Measurements from ENCODE around the gene TTR.

The TTR gene

GRCh38 chr18:31591628-31592027, at the start of gene TTR:
TTR (plus strand) TSS chr18:31591877; CDS start chr18:31591903, 26 bp downstream.
- Histone ChIP-seq H3K36me3 (ENCODE audit: insufficient read depth) (no peaks in the 10 kb centered on the region), H2AFZ (ENCODE audit: low read depth) (no peak within 1 kb of the TSS), H3K4me3 (IDR thresholded peaks at IDR 0.05; ENCODE audit: insufficient read depth, low read depth, low read length) (no peak within 1 kb of the TSS), H3K27me3 (ENCODE audit: insufficient read depth, low read depth) (no peaks in the 10 kb centered on the region), H3K4me2 (no peak within 1 kb of the TSS), H3K27ac (no peak within 1 kb of the TSS), H3K79me2 (ENCODE audit: insufficient read depth, low read depth) (no peaks in the 10 kb centered on the region), H3K9ac (no peak within 1 kb of the TSS), H4K20me1 (ENCODE audit: insufficient read depth) (no peaks in the 10 kb centered on the region), H3K4me1 (ENCODE audit: low read depth, poor library complexity, severe bottlenecking) (no peaks in the 10 kb centered on the region)
- TF ChIP-seq, protein P1, sequence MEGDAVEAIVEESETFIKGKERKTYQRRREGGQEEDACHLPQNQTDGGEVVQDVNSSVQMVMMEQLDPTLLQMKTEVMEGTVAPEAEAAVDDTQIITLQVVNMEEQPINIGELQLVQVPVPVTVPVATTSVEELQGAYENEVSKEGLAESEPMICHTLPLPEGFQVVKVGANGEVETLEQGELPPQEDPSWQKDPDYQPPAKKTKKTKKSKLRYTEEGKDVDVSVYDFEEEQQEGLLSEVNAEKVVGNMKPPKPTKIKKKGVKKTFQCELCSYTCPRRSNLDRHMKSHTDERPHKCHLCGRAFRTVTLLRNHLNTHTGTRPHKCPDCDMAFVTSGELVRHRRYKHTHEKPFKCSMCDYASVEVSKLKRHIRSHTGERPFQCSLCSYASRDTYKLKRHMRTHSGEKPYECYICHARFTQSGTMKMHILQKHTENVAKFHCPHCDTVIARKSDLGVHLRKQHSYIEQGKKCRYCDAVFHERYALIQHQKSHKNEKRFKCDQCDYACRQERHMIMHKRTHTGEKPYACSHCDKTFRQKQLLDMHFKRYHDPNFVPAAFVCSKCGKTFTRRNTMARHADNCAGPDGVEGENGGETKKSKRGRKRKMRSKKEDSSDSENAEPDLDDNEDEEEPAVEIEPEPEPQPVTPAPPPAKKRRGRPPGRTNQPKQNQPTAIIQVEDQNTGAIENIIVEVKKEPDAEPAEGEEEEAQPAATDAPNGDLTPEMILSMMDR (conservative IDR thresholded peaks at IDR 0.05; ENCODE audit: low read depth, low read length) = no peak

DNA sequence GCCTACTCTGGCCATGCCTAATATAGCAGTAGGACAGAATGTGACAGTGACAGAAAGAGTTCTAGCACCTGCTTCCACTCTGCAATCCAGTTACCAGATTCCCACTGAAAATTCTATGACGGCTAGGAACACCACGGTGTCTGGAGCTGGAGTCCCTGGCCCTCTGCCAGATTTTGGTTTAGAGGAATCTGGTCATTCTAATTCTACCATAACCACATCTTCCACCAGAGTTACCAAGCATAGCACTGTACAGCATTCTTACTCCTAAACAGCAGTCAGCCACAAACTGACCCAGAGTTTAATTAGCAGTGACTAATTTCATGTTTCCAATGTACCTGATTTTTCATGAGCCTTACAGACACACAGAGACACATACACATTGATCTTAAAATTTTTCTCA, 45.2 kb upstream of the TTR start:
- no peaks in the 10 kb centered on the region for H3K4me1 ChIP-seq (ENCODE audit: low read depth, poor library complexity, severe bottlenecking)
- no peak overlapping the region for H3K9ac ChIP-seq
- H3K4me2 ChIP-seq = no peak overlapping the region
- H3K27me3 ChIP-seq (ENCODE audit: insufficient read depth, low read depth) = no peaks in the 10 kb centered on the region
- no peaks in the 10 kb centered on the region for H3K79me2 ChIP-seq (ENCODE audit: insufficient read depth, low read depth)
- H2AFZ ChIP-seq (ENCODE audit: low read depth) = no peak overlapping the region
- H3K27ac ChIP-seq = no peak overlapping the region
- H4K20me1 ChIP-seq (ENCODE audit: insufficient read depth) = no peaks in the 10 kb centered on the region; the same call in 1 of the 2 replicates
- TF ChIP-seq, protein P1 (conservative IDR thresholded peaks at IDR 0.05; ENCODE audit: low read depth, low read length) = no peak
- no peaks in the 10 kb centered on the region for H3K36me3 ChIP-seq (ENCODE audit: insufficient read depth)
- no peak overlapping the region for H3K4me3 ChIP-seq (IDR thresholded peaks at IDR 0.05; ENCODE audit: insufficient read depth, low read depth, low read length)

GRCh38 chr18:31548853-31549252, 42.8 kb upstream of the TTR start:
- no peak overlapping the region for H3K9ac ChIP-seq
- no peak overlapping the region for H3K4me3 ChIP-seq (IDR thresholded peaks at IDR 0.05; ENCODE audit: insufficient read depth, low read depth, low read length)
- no peaks in the 10 kb centered on the region for H3K27me3 ChIP-seq (ENCODE audit: insufficient read depth, low read depth)
- no peak overlapping the region for H3K27ac ChIP-seq
- H4K20me1 ChIP-seq (ENCODE audit: insufficient read depth) = no peaks in the 10 kb centered on the region; the same call in 1 of the 2 replicates
- TF ChIP-seq, protein P1 (conservative IDR thresholded peaks at IDR 0.05; ENCODE audit: low read depth, low read length) = no peak
- no peaks in the 10 kb centered on the region for H3K36me3 ChIP-seq (ENCODE audit: insufficient read depth)
- H3K4me2 ChIP-seq = no peak overlapping the region
- H3K4me1 ChIP-seq (ENCODE audit: low read depth, poor library complexity, severe bottlenecking) = no peaks in the 10 kb centered on the region
- H3K79me2 ChIP-seq (ENCODE audit: insufficient read depth, low read depth) = no peaks in the 10 kb centered on the region
- H2AFZ ChIP-seq (ENCODE audit: low read depth) = no peak overlapping the region

DNA sequence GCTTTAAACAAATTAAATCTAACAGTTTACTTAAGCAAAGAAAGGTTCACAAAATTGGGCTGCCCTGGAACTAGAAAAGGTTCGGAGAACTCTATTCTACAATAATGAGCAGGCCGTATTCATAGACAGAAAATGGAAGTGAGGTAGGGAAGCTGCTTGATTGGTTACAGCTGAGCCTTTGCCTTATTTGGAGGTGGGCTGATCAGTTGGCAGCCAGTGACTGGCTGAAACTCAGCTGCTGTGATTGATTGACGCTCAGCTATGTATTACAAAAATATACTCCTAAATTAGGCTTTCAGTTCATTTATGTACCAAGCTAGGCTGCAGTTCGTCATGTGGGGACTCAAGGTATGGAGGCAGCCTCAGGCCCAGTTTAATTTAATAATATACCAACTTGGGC, 42.3 kb upstream of the TTR start:
- Histone ChIP-seq H3K4me1 (ENCODE audit: low read depth, poor library complexity, severe bottlenecking) (no peaks in the 10 kb centered on the region), H4K20me1 (ENCODE audit: insufficient read depth) (no peaks in the 10 kb centered on the region; the same call in 1 of the 2 replicates), H2AFZ (ENCODE audit: low read depth) (no peak overlapping the region), H3K36me3 (ENCODE audit: insufficient read depth) (no peaks in the 10 kb centered on the region), H3K27me3 (ENCODE audit: insufficient read depth, low read depth) (no peaks in the 10 kb centered on the region), H3K4me2 (no peak overlapping the region), H3K27ac (no peak overlapping the region), H3K79me2 (ENCODE audit: insufficient read depth, low read depth) (no peaks in the 10 kb centered on the region), H3K4me3 (IDR thresholded peaks at IDR 0.05; ENCODE audit: insufficient read depth, low read depth, low read length) (no peak overlapping the region), H3K9ac (no peak overlapping the region)
- TF ChIP-seq, protein P1 (conservative IDR thresholded peaks at IDR 0.05; ENCODE audit: low read depth, low read length) = no peak

Measured in KMS-11 (cell line).